ENCODE results near the gene MAPKAP1. TPM values are rescaled to one million over a fixed set of nuclear protein-coding genes. Genes with fewer than 3 reads are reported as not detected.
A peak's percentile ranks its signal among the peaks of the same experiment; 100 is the strongest.

MAPKAP1 gene
- total RNA-seq, 2 donors from 2014 or later: 73.4 to 81.5 TPM

- Histone ChIP-seq H3K4me1 (ENCODE audit: control insufficient read depth in 1 of 2, low read depth in 2 of 2) (no peaks in the 10 kb centered on the region), H3K27me3 (replicated peaks; ENCODE audit: insufficient read depth) (no peaks in the 10 kb centered on the region), H3K27ac (no peak overlapping the region), H3K36me3 (no peaks in the 10 kb centered on the region), H3K4me3 (no peak overlapping the region), H3K9me3 (no peaks in the 10 kb centered on the region)
- TF ChIP-seq, protein P1, sequence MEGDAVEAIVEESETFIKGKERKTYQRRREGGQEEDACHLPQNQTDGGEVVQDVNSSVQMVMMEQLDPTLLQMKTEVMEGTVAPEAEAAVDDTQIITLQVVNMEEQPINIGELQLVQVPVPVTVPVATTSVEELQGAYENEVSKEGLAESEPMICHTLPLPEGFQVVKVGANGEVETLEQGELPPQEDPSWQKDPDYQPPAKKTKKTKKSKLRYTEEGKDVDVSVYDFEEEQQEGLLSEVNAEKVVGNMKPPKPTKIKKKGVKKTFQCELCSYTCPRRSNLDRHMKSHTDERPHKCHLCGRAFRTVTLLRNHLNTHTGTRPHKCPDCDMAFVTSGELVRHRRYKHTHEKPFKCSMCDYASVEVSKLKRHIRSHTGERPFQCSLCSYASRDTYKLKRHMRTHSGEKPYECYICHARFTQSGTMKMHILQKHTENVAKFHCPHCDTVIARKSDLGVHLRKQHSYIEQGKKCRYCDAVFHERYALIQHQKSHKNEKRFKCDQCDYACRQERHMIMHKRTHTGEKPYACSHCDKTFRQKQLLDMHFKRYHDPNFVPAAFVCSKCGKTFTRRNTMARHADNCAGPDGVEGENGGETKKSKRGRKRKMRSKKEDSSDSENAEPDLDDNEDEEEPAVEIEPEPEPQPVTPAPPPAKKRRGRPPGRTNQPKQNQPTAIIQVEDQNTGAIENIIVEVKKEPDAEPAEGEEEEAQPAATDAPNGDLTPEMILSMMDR (IDR thresholded peaks at IDR 0.05): no peak
- ATAC-seq (ENCODE audit: insufficient number of reproducible peaks, low FRiP score, low read depth) (no peak), DNase-seq (ENCODE audit: low spot score) (no peak)
These were observed 23.2 kb upstream of the MAPKAP1 start for GRCh38 chr9:125730168-125730567.

DNA sequence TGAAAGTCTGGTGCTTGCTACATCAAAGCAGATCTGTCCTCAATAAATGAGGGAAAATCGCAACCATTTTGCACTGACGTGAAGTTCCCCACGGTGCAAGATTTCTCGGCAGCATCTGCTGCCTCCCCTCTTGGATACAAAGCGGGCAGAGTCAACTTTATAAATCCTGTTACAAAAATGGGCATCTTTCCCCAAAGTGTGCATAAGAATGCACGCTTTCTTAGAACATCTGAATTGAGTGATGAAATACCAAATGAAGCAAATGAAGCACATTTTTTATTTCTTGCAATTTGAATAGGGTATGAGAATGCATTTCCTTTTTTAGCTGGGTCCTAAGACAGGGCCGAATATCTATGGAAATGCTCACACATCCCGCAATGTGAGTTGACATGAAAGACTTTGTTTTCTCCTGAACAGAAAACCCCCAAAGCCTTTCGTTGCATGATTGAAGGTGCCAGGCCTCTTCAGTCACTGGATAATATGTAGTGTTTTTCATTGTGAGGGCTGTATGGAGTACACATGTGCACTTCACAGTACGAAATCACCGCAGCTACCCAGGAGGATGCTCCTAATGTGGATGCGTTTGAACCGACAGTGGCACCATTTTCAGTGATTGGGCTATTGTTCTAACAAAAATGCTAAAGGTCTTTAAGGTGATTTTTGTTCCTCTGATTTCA is 19.6 kb upstream of the MAPKAP1 start:
- no peaks in the 10 kb centered on the region for H3K36me3 ChIP-seq
- no peaks in the 10 kb centered on the region for H3K27me3 ChIP-seq (replicated peaks; ENCODE audit: insufficient read depth)
- H3K27ac ChIP-seq: no peak overlapping the region
- H3K4me3 ChIP-seq: no peak overlapping the region
- H3K4me1 ChIP-seq (ENCODE audit: control insufficient read depth in 1 of 2, low read depth in 2 of 2): no peaks in the 10 kb centered on the region
- no peak for DNase-seq (ENCODE audit: low spot score)
- TF ChIP-seq, protein P1 (IDR thresholded peaks at IDR 0.05): no peak
- H3K9me3 ChIP-seq: no peaks in the 10 kb centered on the region
- no peak for ATAC-seq (ENCODE audit: insufficient number of reproducible peaks, low FRiP score, low read depth)

DNA sequence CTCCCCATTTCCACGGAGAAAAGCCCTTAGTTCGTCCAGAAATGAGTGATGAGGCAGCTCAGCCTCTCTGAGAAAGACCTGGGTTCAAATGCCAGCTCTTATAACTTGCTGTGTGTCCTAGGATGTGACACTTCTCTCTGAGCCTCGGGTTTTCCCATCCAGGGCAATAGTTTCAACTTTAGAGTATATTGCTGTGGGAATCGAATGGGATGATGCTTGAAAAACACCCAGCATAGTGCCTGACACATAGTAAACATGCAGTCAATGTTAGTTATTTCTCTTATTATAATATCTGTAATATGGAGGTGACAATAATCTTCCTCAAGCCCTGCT is 430 bp upstream of the MAPKAP1 start:
- Histone ChIP-seq H3K36me3 (no peaks in the 10 kb centered on the region), H3K27ac (peak overlapping the region; percentile 40 to 66), H3K27me3 (replicated peaks; ENCODE audit: insufficient read depth) (no peaks in the 10 kb centered on the region), H3K9me3 (no peaks in the 10 kb centered on the region), H3K4me1 (ENCODE audit: control insufficient read depth in 1 of 2, low read depth in 2 of 2) (peaks cover 15 to 23% of the 10 kb centered on the region in 2 donors), H3K4me3 (peak overlapping the region; percentile 97)
- TF ChIP-seq, protein P1 (IDR thresholded peaks at IDR 0.05): no peak
- DNase-seq (ENCODE audit: low spot score): no peak
- no peak for ATAC-seq (ENCODE audit: insufficient number of reproducible peaks, low FRiP score, low read depth)

- no peaks in the 10 kb centered on the region for H3K27me3 ChIP-seq (replicated peaks; ENCODE audit: insufficient read depth)
- H3K27ac ChIP-seq: no peak overlapping the region
- H3K4me3 ChIP-seq: peak overlapping the region; percentile 97
- H3K4me1 ChIP-seq (ENCODE audit: control insufficient read depth in 1 of 2, low read depth in 2 of 2): peaks cover 15 to 23% of the 10 kb centered on the region in 2 donors
- TF ChIP-seq, protein P1 (IDR thresholded peaks at IDR 0.05): no peak
- DNase-seq (ENCODE audit: low spot score) (no peak), ATAC-seq (ENCODE audit: insufficient number of reproducible peaks, low FRiP score, low read depth) (no peak)
- H3K9me3 ChIP-seq: no peaks in the 10 kb centered on the region
- H3K36me3 ChIP-seq: no peaks in the 10 kb centered on the region
These were observed 1.1 kb downstream of the MAPKAP1 start for GRCh38 chr9:125705893-125706292.

DNA sequence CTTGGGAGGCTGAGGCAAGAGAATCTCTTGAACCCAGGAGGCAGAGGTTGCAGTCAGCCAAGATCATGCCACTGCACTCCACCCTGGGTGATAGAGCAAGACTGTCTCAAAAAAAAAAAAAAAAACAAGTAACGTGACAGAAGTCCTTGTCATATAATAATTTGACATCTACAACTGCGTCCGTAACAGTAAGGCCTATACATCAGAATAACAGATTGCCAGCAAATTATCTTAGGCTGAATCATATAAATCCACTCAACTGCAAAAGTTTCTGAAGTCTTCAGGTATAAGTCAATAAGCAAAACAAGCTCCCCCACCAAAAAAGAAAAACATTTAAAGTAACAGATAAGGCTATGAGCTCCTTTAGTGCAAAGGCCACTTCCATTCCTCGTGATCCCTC is 3.3 kb downstream of the MAPKAP1 start:
- Histone ChIP-seq H3K9me3 (no peaks in the 10 kb centered on the region), H3K27ac (no peak overlapping the region)
- ATAC-seq (ENCODE audit: insufficient number of reproducible peaks, low FRiP score, low read depth): no peak

More for the DNA sequence above, 3.3 kb downstream of the MAPKAP1 start:
- Histone ChIP-seq H3K27me3 (replicated peaks; ENCODE audit: insufficient read depth) (no peaks in the 10 kb centered on the region), H3K4me3 (no peak overlapping the region), H3K36me3 (no peaks in the 10 kb centered on the region), H3K4me1 (ENCODE audit: control insufficient read depth in 1 of 2, low read depth in 2 of 2) (peaks cover 15 to 23% of the 10 kb centered on the region in 2 donors)
- no peak for DNase-seq (ENCODE audit: low spot score)
- TF ChIP-seq, protein P1 (IDR thresholded peaks at IDR 0.05): no peak

Data from thoracic aorta (tissue), 2 donors.